Caco-2 (cell line): Measurements from ENCODE around the gene CROT. TPM values are rescaled to one million over a fixed set of nuclear protein-coding genes. Genes with fewer than 3 reads are reported as not detected.

ENCODE experiments used
- BruUV-seq: library from RNA; stranded (reverse); fragments of 400-500 nt; replicated peaks from 2 replicates; lab custom pipeline; 2021; lab: Mats Ljungman, UMichigan
- CTCF ChIA-PET: fragments of 300-600 bp; sonication (Branson Sonifier 250); formaldehyde crosslinking; loops from one replicate; lab custom pipeline; 2022; ENCODE audit warnings: antibody characterized with exemption; lab: Charles Lee
- POLR2A ChIA-PET: fragments of 300-600 bp; sonication (Branson Sonifier 250); formaldehyde crosslinking; loops from one replicate; lab custom pipeline; 2022; ENCODE audit warnings: antibody characterized with exemption; lab: Charles Lee
- DNase-seq, 2 experiments: peaks; one replicate each; pipeline versions ENCODE4 v3.0.0 to v3.0.0-alpha.2; 2020 to 2022
- H3K27me3 ChIP-seq: replicated peaks from 2 replicates; pipeline ENCODE4 v1.6.0; 2011; ENCODE audit warnings: low read length; ENCODE audit not compliant: control insufficient read depth, insufficient read depth
- H3K36me3 ChIP-seq: 2 replicates; pipeline ENCODE4 v1.5.1; 2011; ENCODE audit warnings: low read length; ENCODE audit not compliant: control insufficient read depth, insufficient read depth
- H3K4me1 ChIP-seq: fragments of 250-450 bp; sonication (Bioruptor Pico); 2 replicates; pipeline ENCODE4 v1.5.1; 2020; ENCODE audit warnings: mild to moderate bottlenecking
- H3K4me3 ChIP-seq: 2 replicates; pipeline ENCODE4 v1.5.1; 2011; ENCODE audit warnings: low read depth, mild to moderate bottlenecking, control low read depth, low read length
- H3K9me3 ChIP-seq: fragments of 250-450 bp; sonication (Bioruptor Pico); 2 replicates; pipeline ENCODE4 v1.5.1; 2020; ENCODE audit warnings: mild to moderate bottlenecking, moderate library complexity
- H3K27ac Mint-ChIP-seq: one replicate; pipeline ENCODE4 v1.8.0; 2022; ENCODE audit warnings: mixed read lengths; ENCODE audit not compliant: unreplicated experiment
- H3K27me3 Mint-ChIP-seq: one replicate; pipeline ENCODE4 v1.8.0; 2022; ENCODE audit warnings: mixed read lengths; ENCODE audit not compliant: insufficient read depth, unreplicated experiment
- H3K36me3 Mint-ChIP-seq: one replicate; pipeline ENCODE4 v1.8.0; 2022; ENCODE audit warnings: mild to moderate bottlenecking, mixed read lengths; ENCODE audit not compliant: insufficient read depth, unreplicated experiment
- H3K4me1 Mint-ChIP-seq: one replicate; pipeline ENCODE4 v1.8.0; 2022; ENCODE audit warnings: low read depth, mixed read lengths; ENCODE audit not compliant: unreplicated experiment
- H3K4me3 Mint-ChIP-seq: one replicate; pipeline ENCODE4 v1.8.0; 2022; ENCODE audit warnings: mild to moderate bottlenecking, moderate library complexity, mixed read lengths; ENCODE audit not compliant: unreplicated experiment
- H3K9me3 Mint-ChIP-seq: one replicate; pipeline ENCODE4 v1.8.0; 2022; ENCODE audit warnings: mixed read lengths; ENCODE audit not compliant: unreplicated experiment
- CTCF ChIP-seq, 2 experiments: fragments of 200-600 bp in 1 of 2; IDR thresholded peaks; 1 replicate in 1 of 2; 2 replicates in 1 of 2; pipeline versions ENCODE4 v1.5.1 to v1.8.0; 2011 to 2022; ENCODE audit warnings: antibody characterized with exemption in 1 of 2, control low read depth in 1 of 2, inconsistent platforms in 1 of 2, low read depth in 1 of 2, low read length in 1 of 2, mild to moderate bottlenecking in 1 of 2, moderate library complexity in 1 of 2; ENCODE audit not compliant: insufficient read depth in 1 of 2, severe bottlenecking in 1 of 2, unreplicated experiment in 1 of 2
- intact Hi-C: fragments of 100-400 bp; cut with micrococcal nuclease; formaldehyde crosslinking; loops from one replicate; pipeline ENCODE4 v1.10.0; 2022; ENCODE audit not compliant: unreplicated experiment
- total RNA-seq: library from RNA; stranded (reverse); gene quantifications from 2 replicates; pipeline ENCODE4 v1.2.3, GENCODE V29; 2022

Gene CROT
- total RNA-seq, 1 experiment from 2014 or later = 15.4 TPM

- no peaks in the 10 kb centered on the region for H3K27me3 ChIP-seq
- peaks cover 27% of the 10 kb centered on the region for H3K4me1 ChIP-seq
- H3K4me3 Mint-ChIP-seq = no peak overlapping the region
- intact Hi-C loops = loop anchor here (5.0 to 10.0 kb wide), 2 partner anchors 190 to 262 kb away; partner anchors contain the start of gene DMTF1
- no TSS peak for BruUV-seq
- H3K27ac Mint-ChIP-seq = no peak overlapping the region
- H3K4me1 Mint-ChIP-seq = peaks cover 7% of the 10 kb centered on the region
- no peaks in the 10 kb centered on the region for H3K36me3 Mint-ChIP-seq
- DNase-seq = no peak
- TF ChIP-seq CTCF (IDR thresholded peaks at IDR 0.05; ENCODE audit: insufficient read depth in 1 of 2, low read depth in 1 of 2, low read length in 1 of 2, severe bottlenecking in 1 of 2, unreplicated experiment in 1 of 2) = no peak
- ChIA-PET CTCF (no interaction called here), POLR2A (no interaction called here)
- H3K27me3 Mint-ChIP-seq = peaks cover 2% of the 10 kb centered on the region
- no peaks in the 10 kb centered on the region for H3K9me3 ChIP-seq
- no peak overlapping the region for H3K4me3 ChIP-seq
- H3K36me3 ChIP-seq = no peaks in the 10 kb centered on the region
- no peaks in the 10 kb centered on the region for H3K9me3 Mint-ChIP-seq
Observed at GRCh38 chr7:87414794-87415188, 69.3 kb downstream of the CROT start.

GRCh38 chr7:87416682-87417587, 71.5 kb downstream of the CROT start:
- Histone ChIP-seq H3K4me1 (peaks cover 27% of the 10 kb centered on the region), H3K27me3 (no peaks in the 10 kb centered on the region), H3K4me3 (no peak overlapping the region), H3K9me3 (no peaks in the 10 kb centered on the region), H3K36me3 (no peaks in the 10 kb centered on the region)
- peak; percentile 51 to 74 for DNase-seq
- POLR2A ChIA-PET = no interaction called here
- peak; percentile 50 to 64 for TF ChIP-seq CTCF (IDR thresholded peaks at IDR 0.05; ENCODE audit: insufficient read depth in 1 of 2, low read depth in 1 of 2, low read length in 1 of 2, severe bottlenecking in 1 of 2, unreplicated experiment in 1 of 2)
- Mint-ChIP-seq H3K4me3 (no peak overlapping the region), H3K9me3 (no peaks in the 10 kb centered on the region), H3K36me3 (no peaks in the 10 kb centered on the region), H3K27me3 (peaks cover 4% of the 10 kb centered on the region), H3K4me1 (peaks cover 7% of the 10 kb centered on the region), H3K27ac (no peak overlapping the region)
- intact Hi-C loops = loop anchor here (1.0 to 10.0 kb wide), 6 partner anchors 35 to 478 kb away; partner anchors contain the start of gene DMTF1
- CTCF ChIA-PET = interaction anchor here (0.5 to 1.5 kb wide), 3 partner anchors 98 to 470 kb away, joined by 4 to 6 read pairs (median 5); no protein-coding TSS in a partner anchor
- no TSS peak for BruUV-seq

- H3K27ac Mint-ChIP-seq = no peak overlapping the region
- intact Hi-C loops = no loop called here
- H3K4me3 Mint-ChIP-seq = no peak overlapping the region
- Histone ChIP-seq H3K27me3 (no peaks in the 10 kb centered on the region), H3K9me3 (no peaks in the 10 kb centered on the region), H3K4me1 (no peaks in the 10 kb centered on the region), H3K4me3 (no peak overlapping the region), H3K36me3 (no peaks in the 10 kb centered on the region)
- no peaks in the 10 kb centered on the region for H3K36me3 Mint-ChIP-seq
- no TSS peak for BruUV-seq
- H3K27me3 Mint-ChIP-seq = peaks cover 4% of the 10 kb centered on the region
- ChIA-PET POLR2A (no interaction called here), CTCF (no interaction called here)
- DNase-seq = no peak
- H3K4me1 Mint-ChIP-seq = no peaks in the 10 kb centered on the region
- no peaks in the 10 kb centered on the region for H3K9me3 Mint-ChIP-seq
- no peak for TF ChIP-seq CTCF (IDR thresholded peaks at IDR 0.05; ENCODE audit: insufficient read depth in 1 of 2, low read depth in 1 of 2, low read length in 1 of 2, severe bottlenecking in 1 of 2, unreplicated experiment in 1 of 2)
Observed at GRCh38 chr7:87420173-87420572, 74.7 kb downstream of the CROT start.
